Bronchial smooth muscle cell (primary cell): ENCODE measurements around the gene RAPGEF2. TPM values are rescaled to one million over a fixed set of nuclear protein-coding genes. Genes with fewer than 3 reads are reported as not detected.

ENCODE experiments used
- total RNA-seq: library from RNA; depleted of rRNA; stranded (reverse); fragments of >200 nt; gene quantifications from 2 replicates; pipeline ENCODE4 v1.2.1, GENCODE V29; 2014

The RAPGEF2 gene
- 28.4 and 40.1 TPM in 2 replicates for total RNA-seq

DNA sequence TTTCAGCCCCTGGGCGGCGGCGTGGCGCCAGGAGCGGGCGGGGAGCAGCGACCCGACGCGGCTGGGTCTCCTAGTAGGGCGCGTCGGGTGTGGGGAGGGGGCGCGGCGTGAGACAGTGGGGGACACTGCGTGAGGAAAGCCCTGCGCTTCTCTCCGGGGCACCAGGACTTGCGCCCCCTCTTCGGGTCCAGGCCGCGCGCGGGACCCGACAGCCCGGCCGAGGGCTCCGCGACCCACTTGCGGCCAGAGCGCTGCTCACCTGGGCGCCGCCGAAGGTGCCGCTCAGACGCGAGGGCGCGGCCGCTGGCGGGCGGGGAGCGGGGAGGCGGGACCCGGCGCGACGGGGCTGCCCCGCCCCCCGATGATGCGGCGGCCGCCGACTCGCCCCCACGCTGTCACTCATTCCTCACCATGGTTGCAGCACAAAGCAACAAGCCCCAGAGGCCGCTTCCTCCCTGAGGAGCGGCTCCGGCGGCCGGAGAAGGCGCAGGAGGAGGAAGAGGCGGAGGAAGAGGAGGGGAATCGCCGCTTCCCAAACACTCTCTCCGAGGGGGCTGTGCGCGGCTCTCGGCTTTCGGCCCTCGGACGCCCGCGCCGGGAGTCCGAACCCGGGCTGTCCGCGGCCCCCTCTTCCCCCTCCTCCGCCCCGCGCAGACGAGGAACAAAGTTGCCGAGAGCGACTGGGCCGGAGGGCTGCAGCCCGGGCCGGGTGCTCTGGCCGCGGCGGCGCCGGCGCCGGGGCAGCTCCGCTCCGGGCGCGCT is at the start of gene RAPGEF2:
TSS of gene RAPGEF2 (plus strand) at position 458 of the 762 bp plus-strand sequence. CDS start 1,084 bp downstream, outside the sequence.

